NB4 (cell line): ENCODE results near the gene BCAS3.

Experiments
- CTCF ChIP-seq: IDR thresholded peaks from one replicate; pipeline ENCODE4 v1.5.1; 2012; ENCODE audit warnings: low read depth, low read length
- POLR2A ChIP-seq: IDR thresholded peaks from 2 replicates; pipeline ENCODE4 v1.6.1; 2011; ENCODE audit warnings: mild to moderate bottlenecking; ENCODE audit not compliant: insufficient read length; ENCODE audit errors: extremely low read depth

DNA sequence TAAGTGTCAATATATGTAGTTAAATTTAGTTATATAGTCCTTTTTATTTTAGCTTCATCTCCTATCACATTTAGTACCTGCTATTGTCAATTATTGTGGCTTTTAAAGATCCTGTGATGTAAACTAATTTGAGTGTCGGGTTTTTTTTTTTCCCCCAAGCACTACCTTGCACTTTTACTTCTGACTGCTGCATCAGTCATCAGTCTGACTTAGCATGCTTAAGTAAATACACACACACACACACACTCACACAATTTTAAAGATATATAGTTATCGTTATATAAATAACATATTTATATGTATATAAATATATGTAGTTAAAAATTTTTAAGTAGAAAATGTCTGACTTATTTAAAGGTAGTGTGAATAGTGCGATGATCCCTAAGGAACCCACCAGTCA lies 127.2 kb downstream of the BCAS3 start:
- TF ChIP-seq CTCF: no peak
- TF ChIP-seq POLR2A: no peak
